Heart left ventricle (tissue), 13 donors: ENCODE data around the gene ABCA12.

ENCODE experiments used
- POLR2A ChIP-seq, 2 donors: fragments of 450-650 bp; IDR thresholded peaks; one replicate each; pipeline ENCODE4 v1.6.1; 2017; ENCODE audit warnings: antibody characterized with exemption in 2 of 2, mild to moderate bottlenecking in 2 of 2, moderate library complexity in 2 of 2
- TF ChIP-seq, protein P1 (sequence below), 12 donors: fragments of 200-600 bp; sonication (generic) in 4 of 12; IDR thresholded peaks; one replicate each; pipeline versions ENCODE4 v1.5.0 to v1.8.0; 2018 to 2022; ENCODE audit warnings: antibody characterized with exemption in 12 of 12, mild to moderate bottlenecking in 5 of 12
- donor health status: ischemic (EF 13 %, LVEDD 7.1; RV severe dilation, severe dysfunction).
- donor health status: DM: no; HTN: yes; CAD: no.
- donor health status: DM: no; HTN: no; CAD: no.
- donor health status: ischemic (EF 25% LVEDD 6.9; RV normal size, moderate dysfunction).
- donor health status: ischemic (EF 25% LVEDD 5.7; RV mildly dilated, moderate dysfunction).
- donor health status: ischemic (EF 35%, LVEDD 5.7; RV mildly dilated, moderate dysfunction).
- donor health status: nonischemic (EF 11% LVEDD 7.7; RV severe dilation, severe dysfunction).
- donor health status: DM: yes; HTN: yes; CAD: no.
- donor health status: PGD.
- donor health status: ischemic (EF 29% LVEDD 5.4; RV normal size, mild dysfunction).
- donor health status: nonischemic (EF 23%, LVEDD 6.1; RV moderate dilation, normal function).

DNA sequence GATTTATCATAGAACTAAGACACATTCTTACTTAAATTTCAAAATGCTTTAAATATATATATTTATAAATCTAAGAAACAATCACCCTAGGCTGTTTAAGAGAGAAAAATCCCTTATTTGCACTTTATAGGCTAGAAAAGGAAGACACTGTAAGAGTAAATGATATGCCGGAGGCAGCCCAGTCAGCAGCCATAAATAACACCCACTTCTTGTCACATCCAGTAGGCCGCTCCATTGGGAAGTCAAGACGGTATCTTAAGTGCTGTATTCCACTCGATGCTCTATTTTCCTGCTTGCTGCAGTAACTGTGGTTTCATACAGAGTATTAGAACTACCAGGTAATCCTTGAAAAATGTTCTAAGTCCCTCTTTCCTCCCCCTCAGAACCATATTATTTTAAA is 57.9 kb downstream of the ABCA12 start:
- TF ChIP-seq, protein P1, sequence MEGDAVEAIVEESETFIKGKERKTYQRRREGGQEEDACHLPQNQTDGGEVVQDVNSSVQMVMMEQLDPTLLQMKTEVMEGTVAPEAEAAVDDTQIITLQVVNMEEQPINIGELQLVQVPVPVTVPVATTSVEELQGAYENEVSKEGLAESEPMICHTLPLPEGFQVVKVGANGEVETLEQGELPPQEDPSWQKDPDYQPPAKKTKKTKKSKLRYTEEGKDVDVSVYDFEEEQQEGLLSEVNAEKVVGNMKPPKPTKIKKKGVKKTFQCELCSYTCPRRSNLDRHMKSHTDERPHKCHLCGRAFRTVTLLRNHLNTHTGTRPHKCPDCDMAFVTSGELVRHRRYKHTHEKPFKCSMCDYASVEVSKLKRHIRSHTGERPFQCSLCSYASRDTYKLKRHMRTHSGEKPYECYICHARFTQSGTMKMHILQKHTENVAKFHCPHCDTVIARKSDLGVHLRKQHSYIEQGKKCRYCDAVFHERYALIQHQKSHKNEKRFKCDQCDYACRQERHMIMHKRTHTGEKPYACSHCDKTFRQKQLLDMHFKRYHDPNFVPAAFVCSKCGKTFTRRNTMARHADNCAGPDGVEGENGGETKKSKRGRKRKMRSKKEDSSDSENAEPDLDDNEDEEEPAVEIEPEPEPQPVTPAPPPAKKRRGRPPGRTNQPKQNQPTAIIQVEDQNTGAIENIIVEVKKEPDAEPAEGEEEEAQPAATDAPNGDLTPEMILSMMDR (IDR thresholded peaks at IDR 0.05), result no peak
- TF ChIP-seq POLR2A (IDR thresholded peaks at IDR 0.05), result no peak
